Measurements from ENCODE around the gene CDS1. TPM values are rescaled to one million over a fixed set of nuclear protein-coding genes. Genes with fewer than 3 reads are reported as not detected.

The CDS1 gene
- total and polyA plus RNA-seq, 2 experiments from 2014 or later: 0.04 TPM; not detected in 1

DNA sequence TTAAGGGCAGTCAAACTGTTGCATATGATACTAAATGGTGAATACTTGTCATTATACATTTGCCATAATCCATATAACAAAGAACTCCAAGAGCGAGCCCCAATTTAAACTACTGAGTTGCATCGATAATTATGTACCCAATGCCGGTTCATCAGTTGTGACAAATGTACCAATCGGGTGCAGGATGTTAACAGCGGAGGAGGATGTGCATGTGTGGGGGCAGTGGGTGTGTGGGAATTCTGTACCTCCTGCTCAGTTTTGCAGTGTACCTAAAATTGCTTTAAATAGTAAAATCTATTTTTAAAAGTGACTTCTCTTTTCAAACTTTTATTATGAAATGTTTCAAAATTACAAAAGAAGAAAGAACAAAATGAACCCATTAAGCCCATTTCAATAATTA is 20.8 kb upstream of the CDS1 start:
- 0 out of 2 replicates have a peak, but pooled peaks cover 6% of the 10 kb centered on the region for H3K4me1 ChIP-seq (ENCODE audit: insufficient read depth)
- DNase-seq: no peak
- H3K79me2 ChIP-seq (ENCODE audit: insufficient read depth): no peaks in the 10 kb centered on the region
- H2AFZ ChIP-seq: no peak overlapping the region
- no peak overlapping the region for H3K9ac ChIP-seq
- H3K9me2 ChIP-seq (ENCODE audit: insufficient read depth): no peaks in the 10 kb centered on the region
- H3K27ac ChIP-seq: no peak overlapping the region
- H3K27me3 ChIP-seq (replicated peaks; ENCODE audit: insufficient read depth): no peaks in the 10 kb centered on the region
- no peaks in the 10 kb centered on the region for H3K9me3 ChIP-seq (ENCODE audit: low read depth)
- no peak for TF ChIP-seq EZH2 (IDR thresholded peaks at IDR 0.05; ENCODE audit: insufficient read depth, poor library complexity, severe bottlenecking)
- TF ChIP-seq EZH2phosphoT487 (IDR thresholded peaks at IDR 0.05; ENCODE audit: insufficient read depth, low read depth): no peak
- H3K4me3 ChIP-seq: no peak overlapping the region
- H3K36me3 ChIP-seq (ENCODE audit: low read depth): no peaks in the 10 kb centered on the region
- H3F3A ChIP-seq (ENCODE audit: insufficient read depth): no peaks in the 10 kb centered on the region
- H3K4me2 ChIP-seq (ENCODE audit: unreplicated experiment): no peak overlapping the region
- no peaks in the 10 kb centered on the region for H4K20me1 ChIP-seq (ENCODE audit: insufficient read depth)
- in situ Hi-C loops (cut with MboI): no loop called here
- WGBS, 2 experiments (ENCODE audit: low coverage in 1 of 2, low lambda C conversion rate in 2 of 2, missing lambda C conversion rate in 2 of 2): 85 to 86% methylated on average over 5 of the region's 5 CpGs

DNA sequence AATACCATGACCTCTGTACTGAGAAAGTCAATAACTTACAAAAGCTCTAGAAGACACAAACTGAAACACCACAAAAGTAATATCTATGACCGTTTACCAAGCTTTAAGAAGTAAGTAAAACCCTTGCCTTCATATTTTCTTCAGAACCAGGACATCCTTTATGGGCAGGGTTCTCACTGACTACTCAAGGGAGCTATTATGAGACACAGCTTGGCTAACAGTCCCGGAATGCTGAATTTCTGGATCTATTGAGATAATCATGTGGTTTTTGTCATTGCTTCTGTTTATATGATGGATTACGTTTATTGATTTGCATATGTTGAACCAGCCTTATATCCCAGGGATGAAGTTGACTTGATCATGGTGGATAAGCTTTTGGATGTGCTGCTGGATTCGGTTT is 19.9 kb upstream of the CDS1 start:
- Histone ChIP-seq H4K20me1 (ENCODE audit: insufficient read depth) (no peaks in the 10 kb centered on the region), H3K9me2 (ENCODE audit: insufficient read depth) (no peaks in the 10 kb centered on the region), H3K4me2 (ENCODE audit: unreplicated experiment) (no peak overlapping the region), H3K27ac (no peak overlapping the region), H3K4me3 (no peak overlapping the region), H3K4me1 (ENCODE audit: insufficient read depth) (0 out of 2 replicates have a peak, but pooled peaks cover 6% of the 10 kb centered on the region), H3K27me3 (replicated peaks; ENCODE audit: insufficient read depth) (no peaks in the 10 kb centered on the region), H3K9me3 (ENCODE audit: low read depth) (no peaks in the 10 kb centered on the region), H3K79me2 (ENCODE audit: insufficient read depth) (no peaks in the 10 kb centered on the region), H2AFZ (no peak overlapping the region), H3F3A (ENCODE audit: insufficient read depth) (no peaks in the 10 kb centered on the region), H3K9ac (no peak overlapping the region), H3K36me3 (ENCODE audit: low read depth) (no peaks in the 10 kb centered on the region)
- TF ChIP-seq EZH2phosphoT487 (IDR thresholded peaks at IDR 0.05; ENCODE audit: insufficient read depth, low read depth) (no peak), EZH2 (IDR thresholded peaks at IDR 0.05; ENCODE audit: insufficient read depth, poor library complexity, severe bottlenecking) (no peak)
- in situ Hi-C loops (cut with MboI): no loop called here
- peak; percentile 48 for DNase-seq
- 2 to 4% methylated on average over 4 of the region's 4 CpGs for WGBS, 2 experiments (ENCODE audit: low coverage in 1 of 2, low lambda C conversion rate in 2 of 2, missing lambda C conversion rate in 2 of 2)

DNA sequence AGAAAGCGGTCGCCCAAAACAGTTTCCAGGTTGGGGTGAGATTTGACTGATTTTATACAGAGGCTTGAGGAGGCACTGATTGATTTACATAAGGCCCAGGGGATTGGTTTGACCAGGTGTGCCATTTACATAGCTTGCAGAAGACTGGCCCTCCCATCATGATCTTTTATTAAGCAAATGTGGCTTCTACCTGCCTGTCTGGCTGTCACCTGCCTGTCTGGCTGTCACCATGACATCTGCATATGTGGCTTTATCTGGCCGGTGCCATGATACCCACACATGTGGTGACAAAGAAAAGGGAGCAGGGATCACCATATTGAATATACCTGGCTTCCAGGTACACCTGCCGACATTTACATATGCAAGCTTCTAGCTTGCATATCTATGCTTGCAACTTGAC is 17.0 kb upstream of the CDS1 start:
- no peak overlapping the region for H3K9ac ChIP-seq
- H3K79me2 ChIP-seq (ENCODE audit: insufficient read depth): no peaks in the 10 kb centered on the region
- TF ChIP-seq EZH2 (IDR thresholded peaks at IDR 0.05; ENCODE audit: insufficient read depth, poor library complexity, severe bottlenecking) (no peak), EZH2phosphoT487 (IDR thresholded peaks at IDR 0.05; ENCODE audit: insufficient read depth, low read depth) (no peak)
- no peak for DNase-seq
- no peaks in the 10 kb centered on the region for H3K27me3 ChIP-seq (replicated peaks; ENCODE audit: insufficient read depth)
- H3K4me2 ChIP-seq (ENCODE audit: unreplicated experiment): no peak overlapping the region
- no peak overlapping the region for H3K4me3 ChIP-seq
- no peak overlapping the region for H3K27ac ChIP-seq
- 83 to 88% methylated on average over 4 of the region's 4 CpGs for WGBS, 2 experiments (ENCODE audit: low coverage in 1 of 2, low lambda C conversion rate in 2 of 2, missing lambda C conversion rate in 2 of 2)
- no peaks in the 10 kb centered on the region for H3K36me3 ChIP-seq (ENCODE audit: low read depth)
- no peaks in the 10 kb centered on the region for H3K9me2 ChIP-seq (ENCODE audit: insufficient read depth)
- H3F3A ChIP-seq (ENCODE audit: insufficient read depth): no peaks in the 10 kb centered on the region
- no peaks in the 10 kb centered on the region for H4K20me1 ChIP-seq (ENCODE audit: insufficient read depth)
- no peaks in the 10 kb centered on the region for H3K9me3 ChIP-seq (ENCODE audit: low read depth)
- H2AFZ ChIP-seq: no peak overlapping the region
- 0 out of 2 replicates have a peak, but pooled peaks cover 6% of the 10 kb centered on the region for H3K4me1 ChIP-seq (ENCODE audit: insufficient read depth)
- in situ Hi-C loops (cut with MboI): no loop called here

DNA sequence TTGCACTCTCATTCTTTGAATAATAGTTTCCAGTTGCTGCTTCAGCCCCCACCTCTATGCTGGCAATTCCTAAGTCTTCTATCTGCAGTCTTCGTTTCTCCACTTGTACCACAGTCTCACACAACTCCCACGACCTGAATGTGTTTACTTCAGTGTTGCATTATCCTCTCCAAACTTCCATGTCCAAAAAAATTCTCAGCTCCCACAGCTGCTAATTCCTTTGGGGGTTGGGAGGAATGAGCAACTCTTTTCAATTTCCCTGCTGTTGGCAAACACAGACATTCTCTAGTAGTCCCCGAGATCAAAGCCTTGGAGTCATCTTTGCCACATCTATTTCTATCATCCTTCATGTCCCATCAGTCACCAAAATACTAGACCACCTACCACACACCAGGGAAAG is 14.4 kb upstream of the CDS1 start:
- peak; percentile 20 for DNase-seq
- Histone ChIP-seq H3K4me2 (ENCODE audit: unreplicated experiment) (no peak overlapping the region), H3K4me1 (ENCODE audit: insufficient read depth) (no peaks in the 10 kb centered on the region), H3K9me3 (ENCODE audit: low read depth) (no peaks in the 10 kb centered on the region), H4K20me1 (ENCODE audit: insufficient read depth) (no peaks in the 10 kb centered on the region), H3K79me2 (ENCODE audit: insufficient read depth) (no peaks in the 10 kb centered on the region), H3K9ac (no peak overlapping the region), H3K4me3 (no peak overlapping the region), H3K9me2 (ENCODE audit: insufficient read depth) (no peaks in the 10 kb centered on the region), H3K27ac (no peak overlapping the region), H3F3A (ENCODE audit: insufficient read depth) (no peaks in the 10 kb centered on the region), H2AFZ (no peak overlapping the region), H3K27me3 (replicated peaks; ENCODE audit: insufficient read depth) (no peaks in the 10 kb centered on the region), H3K36me3 (ENCODE audit: low read depth) (no peaks in the 10 kb centered on the region)
- WGBS, 2 experiments (ENCODE audit: low coverage in 1 of 2, low lambda C conversion rate in 2 of 2, missing lambda C conversion rate in 2 of 2): 0% methylated on average over 3 of the region's 3 CpGs
- TF ChIP-seq EZH2phosphoT487 (IDR thresholded peaks at IDR 0.05; ENCODE audit: insufficient read depth, low read depth): no peak
- TF ChIP-seq EZH2 (IDR thresholded peaks at IDR 0.05; ENCODE audit: insufficient read depth, poor library complexity, severe bottlenecking): no peak
- in situ Hi-C loops (cut with MboI): no loop called here

DNA sequence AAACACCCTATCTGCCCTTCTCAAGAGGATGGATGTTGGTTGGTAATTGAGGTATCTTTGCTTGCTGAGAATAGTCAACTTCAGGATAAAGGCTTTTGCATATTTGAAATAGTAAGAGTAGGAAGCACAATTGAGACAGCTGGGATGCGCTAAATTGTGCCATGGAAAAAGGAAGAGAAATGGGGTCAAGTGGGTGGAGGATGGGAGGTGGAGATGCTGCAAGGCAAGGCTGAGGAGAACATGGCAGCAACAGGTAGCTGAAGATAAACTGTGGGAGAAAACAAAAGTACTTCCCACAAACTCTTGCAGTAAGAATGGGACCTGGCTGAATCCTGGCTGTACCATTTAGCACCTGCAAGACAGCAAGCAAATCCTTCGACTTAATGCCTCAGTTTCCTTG is 13.9 kb upstream of the CDS1 start:
- no peaks in the 10 kb centered on the region for H3K9me2 ChIP-seq (ENCODE audit: insufficient read depth)
- H3K4me3 ChIP-seq: no peak overlapping the region
- no peaks in the 10 kb centered on the region for H3K27me3 ChIP-seq (replicated peaks; ENCODE audit: insufficient read depth)
- WGBS, 2 experiments (ENCODE audit: low coverage in 1 of 2, low lambda C conversion rate in 2 of 2, missing lambda C conversion rate in 2 of 2): 63 to 64% methylated on average over 2 of the region's 2 CpGs
- no peaks in the 10 kb centered on the region for H4K20me1 ChIP-seq (ENCODE audit: insufficient read depth)
- no peaks in the 10 kb centered on the region for H3K9me3 ChIP-seq (ENCODE audit: low read depth)
- H2AFZ ChIP-seq: no peak overlapping the region
- H3F3A ChIP-seq (ENCODE audit: insufficient read depth): no peaks in the 10 kb centered on the region
- no peak overlapping the region for H3K4me2 ChIP-seq (ENCODE audit: unreplicated experiment)
- no peaks in the 10 kb centered on the region for H3K4me1 ChIP-seq (ENCODE audit: insufficient read depth)
- no peaks in the 10 kb centered on the region for H3K79me2 ChIP-seq (ENCODE audit: insufficient read depth)
- in situ Hi-C loops (cut with MboI): no loop called here
- TF ChIP-seq EZH2 (IDR thresholded peaks at IDR 0.05; ENCODE audit: insufficient read depth, poor library complexity, severe bottlenecking): no peak
- no peak for TF ChIP-seq EZH2phosphoT487 (IDR thresholded peaks at IDR 0.05; ENCODE audit: insufficient read depth, low read depth)
- H3K27ac ChIP-seq: no peak overlapping the region
- H3K9ac ChIP-seq: no peak overlapping the region
- H3K36me3 ChIP-seq (ENCODE audit: low read depth): no peaks in the 10 kb centered on the region
- no peak for DNase-seq
